GM13977 (cell line): Measurements from ENCODE around the gene DIAPH2.
A peak's percentile ranks its signal among the peaks of the same experiment; 100 is the strongest.

Experiments used
- DNase-seq: peaks from one replicate; pipeline ENCODE4 v3.0.0; 2012; ENCODE audit warnings: low spot score
- CTCF ChIP-seq: IDR thresholded peaks from 2 replicates; pipeline ENCODE4 v1.5.1; 2012; ENCODE audit warnings: mild to moderate bottlenecking, control low read depth; ENCODE audit not compliant: insufficient read depth; ENCODE audit errors: extremely low read depth, missing control alignments
- in situ Hi-C: fragments of 300-500 bp; cut with MboI; formaldehyde crosslinking; loops from one replicate; pipeline ENCODE4 v1.12.0; 2022; ENCODE audit warnings: low sequenced_read_pairs, low pct_unique_long_range_greater_than_20kb, mixed read lengths, inconsistent platforms; ENCODE audit not compliant: unreplicated experiment

The DIAPH2 gene

DNA sequence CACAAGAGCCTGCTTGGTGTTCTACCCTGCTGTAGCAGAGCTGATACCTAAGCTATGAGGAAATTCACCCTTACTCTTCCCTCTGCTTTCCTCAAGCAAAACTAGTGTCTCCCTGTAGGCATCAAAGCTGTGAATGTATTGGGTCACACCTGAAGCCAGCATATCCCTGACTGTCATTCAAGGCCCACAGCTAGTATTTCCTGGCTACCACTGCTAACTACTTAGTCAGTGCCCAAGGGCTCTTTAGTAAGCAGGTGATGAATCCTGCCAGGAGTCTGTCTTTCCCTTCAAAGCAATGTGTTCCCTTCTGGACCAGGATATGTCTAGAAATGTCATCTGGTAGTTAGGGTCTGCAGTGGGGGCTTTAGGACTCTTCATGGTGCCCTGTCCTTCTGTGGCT is 324.7 kb downstream of the DIAPH2 start:
- no peak for TF ChIP-seq CTCF
- DNase-seq, result no peak
- in situ Hi-C loops, result no loop called here

- no peak for DNase-seq
- TF ChIP-seq CTCF, result no peak
Measured at GRCh38 chrX:97011540-97011939, 326.9 kb downstream of the DIAPH2 start.

DNA sequence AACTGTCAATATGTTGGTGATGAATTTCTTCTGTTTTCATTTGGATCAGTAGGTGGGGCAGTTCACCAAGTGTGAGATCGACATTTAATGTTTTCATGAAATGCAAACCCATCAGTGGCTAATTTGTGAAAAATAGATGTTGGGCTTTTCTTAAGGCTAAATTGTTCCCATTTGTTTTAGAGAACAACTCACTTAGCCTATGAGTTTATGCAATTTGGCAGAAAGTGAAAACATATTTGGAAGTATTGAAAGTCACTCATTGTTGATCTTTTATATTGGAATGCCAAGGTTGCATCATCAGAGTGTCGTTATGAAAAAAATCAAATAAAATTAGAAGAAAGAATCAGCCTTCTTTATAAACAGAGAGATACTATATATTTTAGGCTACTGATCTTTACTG is 331.5 kb downstream of the DIAPH2 start:
- peak; percentile 9 for TF ChIP-seq CTCF
- in situ Hi-C loops, result no loop called here
- no peak for DNase-seq

More at GRCh38 chrX:97011540-97011939, 326.9 kb downstream of the DIAPH2 start:
- in situ Hi-C loops, result no loop called here

- no peak for DNase-seq
- in situ Hi-C loops, result no loop called here
- TF ChIP-seq CTCF, result no peak
Measured at GRCh38 chrX:97021680-97022079, 337.0 kb downstream of the DIAPH2 start.

- no peak for DNase-seq
- in situ Hi-C loops, result no loop called here
- TF ChIP-seq CTCF, result peak; percentile 18
Measured at GRCh38 chrX:97026406-97026805, 341.8 kb downstream of the DIAPH2 start.

DNA sequence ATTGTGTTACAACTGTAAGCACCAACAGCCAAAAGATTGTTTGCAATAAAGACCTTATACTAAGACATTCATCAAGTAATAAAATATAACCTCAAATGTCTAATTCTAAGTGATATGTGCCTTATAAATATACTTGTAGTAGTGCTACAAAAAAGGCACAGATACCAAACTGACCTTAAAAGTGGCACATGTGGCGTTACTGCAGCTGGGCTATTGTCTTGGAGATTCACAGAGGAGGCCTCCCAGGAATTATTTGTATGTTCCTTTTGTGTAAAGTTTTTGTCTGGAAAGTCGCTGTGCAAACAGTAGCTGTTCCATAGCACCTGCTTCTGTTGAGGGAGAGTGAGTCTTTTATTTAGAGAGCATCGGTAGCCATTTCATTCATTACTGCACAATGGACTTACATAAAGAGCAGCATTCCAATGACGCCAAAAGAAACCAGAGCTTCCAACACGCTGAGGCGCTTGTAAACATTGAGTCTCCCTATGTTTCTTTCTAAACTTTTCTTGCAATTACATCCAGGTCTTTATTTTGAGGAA is 342.8 kb downstream of the DIAPH2 start:
- in situ Hi-C loops, result no loop called here
- no peak for TF ChIP-seq CTCF
- DNase-seq, result no peak

DNA sequence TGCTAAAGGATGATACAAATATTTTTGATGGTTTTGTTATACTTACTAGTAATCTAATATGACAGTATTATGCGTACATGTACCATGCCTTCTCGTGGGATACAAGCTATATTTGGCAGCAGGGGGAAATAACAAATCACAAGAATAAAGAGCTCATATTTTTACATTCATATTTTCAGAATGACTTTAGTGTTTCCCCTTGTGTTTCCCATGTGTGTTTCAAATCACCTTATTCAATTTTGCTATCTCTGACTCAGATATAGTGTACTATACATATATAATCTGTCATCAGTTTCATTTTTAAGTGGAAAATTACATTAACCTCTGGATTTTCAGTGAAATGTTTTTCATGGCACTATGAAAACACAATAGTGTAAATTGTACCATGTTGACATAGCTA is 345.8 kb downstream of the DIAPH2 start:
- peak; percentile 8 for DNase-seq
- in situ Hi-C loops, result no loop called here
- TF ChIP-seq CTCF, result no peak
